NOMO-1 (cell line): ENCODE data around the gene POMP.
"Not testable (repeated sequence)": the region's sequence is repeated elsewhere in the genome, so short reads cannot be mapped to it uniquely, and the experiment has no call there.

Source experiments
- DNase-seq, 2 experiments: peaks; one replicate each; lab custom pipeline; 2025; ENCODE audit not compliant: unreplicated experiment in 2 of 2; lab: John Stamatoyannopoulos, UW

Gene POMP

DNA sequence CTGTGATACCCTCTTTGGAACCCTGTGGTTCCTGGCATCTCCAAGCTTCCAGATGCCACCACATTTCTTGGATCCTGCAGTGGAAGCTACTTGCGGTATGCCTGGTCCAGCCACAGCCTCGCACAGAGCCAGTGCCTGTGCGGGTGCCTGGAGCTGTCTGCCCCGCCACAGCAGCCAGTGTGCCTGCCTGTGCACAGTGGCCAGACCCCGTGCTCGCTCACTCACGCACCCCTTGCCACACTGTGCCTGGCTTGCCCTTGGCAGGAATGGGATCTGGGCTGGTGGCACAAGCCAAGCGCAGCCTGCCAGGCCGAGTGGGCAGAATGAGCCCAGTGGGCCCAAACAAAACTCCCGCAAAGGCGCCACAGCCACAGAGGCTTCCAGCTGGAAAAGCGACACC, 26.2 kb downstream of the POMP start:
- DNase-seq, result no peak

GRCh38 chr13:28685892-28686291, 27.0 kb downstream of the POMP start:
- DNase-seq, result peak in 1 of 2 experiments; percentile 38

DNA sequence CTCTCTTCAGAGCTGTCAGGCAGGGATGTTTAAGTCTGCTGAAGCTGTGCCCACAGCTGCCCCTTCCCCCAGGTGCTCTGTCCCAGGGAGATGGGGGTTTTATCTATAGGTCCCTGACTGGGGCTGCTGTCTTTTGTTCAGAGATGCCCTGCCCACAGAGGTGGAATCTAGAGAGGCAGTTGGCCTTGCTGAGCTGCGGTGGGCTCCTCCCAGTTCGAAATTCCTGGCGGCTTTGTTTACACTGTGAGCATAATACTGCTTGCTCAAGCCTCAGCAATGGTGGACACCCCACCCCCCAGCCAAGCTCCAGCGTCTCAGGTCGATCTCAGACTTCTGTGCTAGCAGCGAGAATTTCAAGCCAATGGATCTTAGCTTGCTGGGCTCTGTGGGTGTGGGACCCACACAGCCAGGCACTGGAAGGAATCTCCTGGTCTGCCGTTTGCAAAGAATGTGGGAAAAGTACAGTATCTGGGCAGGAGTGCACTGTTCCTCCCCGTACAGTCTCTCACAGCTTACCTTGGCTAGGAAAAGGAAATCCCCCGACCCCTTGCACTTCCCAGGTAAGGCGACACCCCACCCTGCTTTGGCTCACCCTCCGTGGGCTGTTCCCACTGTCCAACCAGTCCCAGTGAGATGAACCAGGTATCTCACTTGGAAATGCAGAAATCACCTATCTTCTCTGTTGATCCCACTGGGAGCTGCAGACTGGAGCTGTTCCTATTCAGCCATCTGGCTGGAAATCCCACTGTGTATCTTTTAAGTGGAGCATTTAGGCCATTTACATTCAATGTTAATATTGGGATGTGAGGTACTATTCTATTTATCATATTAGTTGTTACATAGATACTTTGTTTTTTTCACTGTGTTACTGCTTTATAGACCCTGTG, 34.9 kb downstream of the POMP start:
- not testable (repeated sequence) for DNase-seq

DNA sequence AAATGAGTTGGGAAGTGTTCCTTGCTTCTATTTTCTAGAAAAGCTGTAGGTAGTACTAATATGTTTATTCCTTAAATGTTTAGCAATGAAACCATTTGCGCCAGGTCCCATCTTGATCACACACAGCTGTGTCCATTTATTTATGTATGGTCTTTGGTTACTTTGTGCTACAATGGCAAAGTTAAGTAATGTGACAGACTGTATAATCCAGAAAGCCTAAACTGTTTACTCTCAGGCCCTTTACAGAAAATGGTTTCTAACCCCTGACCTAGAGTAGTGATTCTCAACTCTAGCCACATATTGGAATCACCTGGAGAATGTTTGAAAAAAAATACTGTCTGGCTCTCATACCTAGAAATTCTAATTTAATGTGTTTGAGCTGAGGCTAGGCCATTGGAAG, 38.5 kb downstream of the POMP start:
- DNase-seq, result no peak

DNA sequence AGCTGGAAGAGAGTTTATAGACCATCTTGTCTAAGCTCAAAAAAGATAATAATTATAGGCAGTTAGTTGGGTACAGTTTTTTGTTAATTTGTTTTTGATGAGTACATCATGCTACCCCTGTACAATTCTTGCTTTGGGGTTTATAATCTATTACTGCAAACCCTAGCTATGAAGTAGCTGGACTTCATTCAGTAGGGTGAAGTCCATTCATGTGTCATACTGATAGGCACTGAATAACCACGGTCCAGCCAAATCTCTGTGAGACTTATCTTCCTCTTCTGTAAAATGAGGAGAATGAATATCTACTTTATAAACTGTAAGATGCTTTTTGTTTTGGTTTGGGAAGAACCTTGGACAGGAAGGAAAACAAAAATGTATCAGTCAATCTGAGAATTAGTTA, 40.3 kb downstream of the POMP start:
- DNase-seq, result no peak

DNA sequence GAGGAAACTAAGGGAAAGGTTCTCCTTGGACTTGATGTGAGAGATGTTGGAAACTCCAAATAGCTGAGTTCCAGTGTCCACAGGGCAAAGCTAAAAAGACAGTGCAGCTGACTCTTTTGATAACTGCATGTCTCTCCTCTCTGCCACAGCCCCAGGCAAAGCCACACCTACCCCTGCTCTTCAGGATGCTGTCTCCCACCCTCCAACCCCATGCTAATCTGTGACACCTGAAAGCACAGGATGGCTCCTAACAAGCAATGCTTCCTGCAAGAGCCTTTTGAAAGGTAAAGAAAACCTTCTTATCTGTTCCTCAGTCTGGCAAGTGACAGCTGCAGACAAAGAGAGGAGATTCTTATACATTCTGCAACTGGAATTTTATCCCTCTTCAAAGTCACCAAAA, 45.4 kb downstream of the POMP start:
- no peak for DNase-seq

DNA sequence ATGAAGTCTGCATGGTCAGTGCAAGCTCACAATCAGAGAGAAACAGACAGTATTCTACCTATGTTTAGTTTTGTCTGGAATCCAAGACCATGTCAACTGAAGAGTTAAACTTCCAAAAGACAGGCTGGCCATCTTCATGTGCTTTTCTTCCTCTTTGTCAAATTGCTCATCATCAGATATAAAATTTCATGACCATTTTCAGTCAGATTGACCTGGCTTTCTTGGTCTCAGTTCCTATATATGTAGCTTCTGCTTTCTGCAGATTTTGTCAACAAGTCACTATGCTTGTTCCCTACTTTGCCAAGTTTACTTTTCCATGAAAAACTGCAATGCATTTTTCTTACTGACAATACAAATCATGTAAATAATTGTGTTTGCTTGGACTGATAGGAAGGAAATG, 46.0 kb downstream of the POMP start:
- DNase-seq, result peak in 1 of 2 experiments; percentile 67

GRCh38 chr13:28705461-28706083, 46.6 kb downstream of the POMP start:
- no peak for DNase-seq

GRCh38 chr13:28707629-28708427, 48.9 kb downstream of the POMP start:
- DNase-seq, result peak; percentile 80 to 99

DNA sequence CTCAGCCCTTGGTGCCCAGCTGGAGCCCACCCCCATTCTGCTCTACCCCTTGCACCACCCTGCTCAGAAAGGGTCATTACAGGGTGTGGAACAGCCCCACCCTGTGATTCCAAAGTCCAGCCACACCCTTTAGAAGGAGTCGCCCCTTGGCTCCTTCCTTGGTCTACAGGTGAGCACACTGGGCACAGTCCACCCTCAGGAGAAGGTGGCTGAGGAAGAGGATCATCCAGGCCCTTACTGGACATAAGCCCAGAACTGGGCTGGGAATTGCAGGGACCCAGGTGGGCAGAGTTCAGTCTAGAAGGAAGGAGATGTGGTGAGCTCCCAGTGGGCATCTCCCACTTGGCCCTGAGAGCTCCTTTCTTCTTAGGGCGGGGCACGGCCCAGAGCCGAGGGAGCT, 51.2 kb downstream of the POMP start:
- no peak for DNase-seq

- DNase-seq, result no peak
Measured at GRCh38 chr13:28714651-28715050, 55.7 kb downstream of the POMP start.

GRCh38 chr13:28716511-28716910, 57.6 kb downstream of the POMP start:
- no peak for DNase-seq

DNA sequence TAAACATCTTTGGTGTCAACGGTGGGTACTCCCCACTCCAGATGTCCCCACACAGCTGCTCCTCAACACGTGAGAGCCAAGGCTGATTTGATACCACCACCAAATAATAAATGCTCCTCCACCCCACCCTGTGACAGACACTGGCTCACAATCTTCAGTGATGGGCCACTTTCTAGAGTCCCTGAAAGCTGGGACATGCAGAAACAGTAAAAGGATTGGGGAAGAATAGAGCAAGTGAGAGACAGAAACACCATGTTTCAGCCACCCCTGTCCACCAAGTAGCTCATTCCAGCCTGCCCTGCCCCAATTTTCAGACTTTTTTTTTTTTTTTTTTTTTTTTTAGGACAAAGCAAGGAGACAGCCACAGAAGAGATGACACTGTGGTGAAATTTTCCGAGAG, 58.2 kb downstream of the POMP start:
- no peak for DNase-seq

DNA sequence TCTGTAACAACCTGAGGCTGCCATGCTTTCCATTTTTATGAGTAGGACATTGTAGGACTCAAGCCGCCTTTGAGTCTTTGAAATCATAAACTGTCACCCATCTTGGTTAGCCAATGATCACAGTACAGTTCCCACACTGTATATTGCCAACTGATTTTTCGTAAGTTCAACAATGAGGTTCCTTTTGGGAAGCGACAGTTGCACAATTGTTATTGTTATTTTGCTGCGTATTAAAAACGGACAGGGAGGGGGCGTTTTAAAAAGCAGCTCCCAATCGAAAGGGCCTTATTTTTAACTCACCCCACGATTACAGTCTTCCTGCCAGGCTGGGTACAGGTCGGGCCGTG, 59.2 kb downstream of the POMP start:
- DNase-seq, result peak; percentile 63 to 65

- DNase-seq, result peak; percentile 97 to 98
Measured at GRCh38 chr13:28718543-28719226, 59.8 kb downstream of the POMP start, which contains the start of gene SLC46A3. SLC46A3 (minus strand) TSS chr13:28718970; CDS start chr13:28717998, 972 bp downstream.

GRCh38 chr13:28719227-28720055, 60.5 kb downstream of the POMP start:
- peak in 1 of 2 experiments; percentile 37 for DNase-seq

DNA sequence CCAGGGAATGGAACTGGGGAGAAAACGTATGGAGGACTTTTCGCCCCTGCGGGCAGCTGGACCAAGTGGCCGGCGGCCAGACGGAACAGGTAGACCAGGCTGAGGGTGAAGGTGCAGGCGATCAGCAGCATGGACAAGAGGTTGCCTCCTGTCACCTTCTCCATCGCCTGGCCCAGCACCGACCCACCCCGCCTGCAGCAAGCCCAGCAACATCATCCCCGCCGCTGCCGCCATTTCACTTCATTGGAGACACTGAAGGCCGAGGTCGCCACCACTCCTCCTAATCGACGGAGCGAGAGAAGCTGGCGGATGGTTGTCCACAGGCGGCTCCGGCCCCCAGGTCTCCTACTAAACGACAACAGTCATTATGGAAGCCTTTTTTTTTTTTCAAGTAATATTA, 64.9 kb downstream of the POMP start:
- DNase-seq, result no peak

DNA sequence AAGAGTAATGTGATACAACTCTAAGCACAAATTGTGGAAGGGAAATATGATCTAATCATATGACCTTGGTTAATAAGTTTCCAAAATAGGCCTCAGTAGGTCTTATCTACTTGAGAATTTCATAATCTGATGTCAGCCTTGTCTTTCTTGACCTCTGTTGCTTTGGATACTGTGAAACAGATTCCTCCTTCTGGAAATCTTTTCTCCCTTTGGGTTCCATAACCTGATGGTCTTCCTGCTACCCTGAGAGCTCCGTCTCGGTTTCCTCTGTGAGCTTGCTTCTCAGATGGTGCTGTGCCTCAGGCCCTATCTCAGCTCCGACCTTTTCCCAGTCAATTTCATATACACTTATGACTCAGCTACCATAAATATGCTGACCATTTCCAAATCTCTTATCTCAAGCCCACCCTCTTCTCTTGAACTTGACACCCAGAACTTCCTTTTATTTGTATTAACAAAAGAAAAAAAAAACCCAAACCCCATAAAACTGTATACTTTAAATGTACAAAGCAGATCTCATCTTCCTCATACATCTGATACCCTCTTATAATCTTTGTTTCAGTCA, 66.2 kb downstream of the POMP start:
- no peak for DNase-seq
